Osteocyte (in vitro differentiated cells): Measurements from ENCODE around the gene WDR4. TPM values are rescaled to one million over a fixed set of nuclear protein-coding genes. Genes with fewer than 3 reads are reported as not detected.
A peak's percentile ranks its signal among the peaks of the same experiment; 100 is the strongest.

ENCODE experiments used
- DNase-seq: peaks from one replicate; pipeline ENCODE4 v3.0.0; 2021; ENCODE audit warnings: mixed read lengths; ENCODE audit not compliant: unreplicated experiment; ENCODE audit errors: extremely low spot score
- H3K27ac Mint-ChIP-seq: one replicate; pipeline ENCODE4 v1.8.0; 2021; ENCODE audit warnings: mild to moderate bottlenecking, mixed read lengths; ENCODE audit not compliant: unreplicated experiment
- H3K27me3 Mint-ChIP-seq: one replicate; pipeline ENCODE4 v1.8.0; 2021; ENCODE audit warnings: mixed read lengths; ENCODE audit not compliant: unreplicated experiment
- H3K36me3 Mint-ChIP-seq: one replicate; pipeline ENCODE4 v1.8.0; 2021; ENCODE audit warnings: mixed read lengths; ENCODE audit not compliant: unreplicated experiment
- H3K4me1 Mint-ChIP-seq: one replicate; pipeline ENCODE4 v1.8.0; 2021; ENCODE audit warnings: mixed read lengths; ENCODE audit not compliant: unreplicated experiment
- H3K4me3 Mint-ChIP-seq: one replicate; pipeline ENCODE4 v1.8.0; 2021; ENCODE audit warnings: mild to moderate bottlenecking, moderate library complexity, mixed read lengths; ENCODE audit not compliant: unreplicated experiment
- H3K9me3 Mint-ChIP-seq: one replicate; pipeline ENCODE4 v1.8.0; 2021; ENCODE audit warnings: mixed read lengths; ENCODE audit not compliant: unreplicated experiment
- total RNA-seq: library from RNA; stranded (reverse); gene quantifications from 2 replicates; pipeline ENCODE4 v1.2.1, GENCODE V29; 2021
- TF ChIP-seq, protein P1 (sequence below): fragments of 200-600 bp; sonication (generic); IDR thresholded peaks from 2 replicates; pipeline ENCODE4 v1.5.0; 2021; ENCODE audit warnings: antibody characterized with exemption, mild to moderate bottlenecking, moderate library complexity

WDR4 gene
- total RNA-seq, 1 donor from 2014 or later: 15.7 TPM

DNA sequence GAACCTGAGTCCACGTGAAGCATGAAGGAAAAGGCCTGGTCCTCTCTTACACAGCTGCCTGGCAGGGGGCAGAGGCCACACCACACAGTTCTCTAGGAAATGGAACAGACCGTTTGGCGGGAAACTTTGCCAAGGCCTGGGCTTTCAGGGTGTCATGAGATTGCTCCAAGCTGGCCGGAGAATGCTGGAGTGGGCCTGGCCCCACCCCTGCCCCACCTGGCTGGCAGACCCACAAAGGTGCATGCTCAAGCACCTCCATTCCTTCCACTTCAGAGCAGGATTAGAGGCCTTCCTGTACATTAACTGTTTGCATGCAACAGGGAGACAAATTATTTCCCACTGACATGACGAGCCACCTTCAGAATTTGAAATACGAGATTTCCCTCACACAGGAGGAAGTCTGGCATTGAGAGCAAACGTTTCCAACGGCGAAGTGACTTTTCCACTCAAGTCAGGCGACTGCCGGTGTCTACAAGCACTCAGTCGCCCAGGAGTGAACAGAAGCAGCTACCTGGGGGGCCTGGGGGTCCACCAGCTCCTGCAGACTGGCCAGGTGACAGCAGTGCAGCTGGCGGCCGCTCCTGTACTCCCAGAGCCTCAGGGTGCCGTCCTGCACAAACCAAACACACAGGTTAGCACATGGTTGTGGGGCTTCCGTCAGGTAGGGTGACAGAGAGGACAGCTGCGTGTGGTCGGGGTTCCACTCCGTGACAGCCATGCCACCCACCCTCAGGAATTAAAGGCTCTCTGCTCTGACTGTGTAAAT lies 24.0 kb downstream of the WDR4 start:
- H3K4me1 Mint-ChIP-seq: no peaks in the 10 kb centered on the region
- no peaks in the 10 kb centered on the region for H3K9me3 Mint-ChIP-seq
- no peak overlapping the region for H3K27ac Mint-ChIP-seq
- H3K27me3 Mint-ChIP-seq: no peaks in the 10 kb centered on the region
- H3K36me3 Mint-ChIP-seq: peaks cover 29% of the 10 kb centered on the region
- DNase-seq: no peak
- no peak overlapping the region for H3K4me3 Mint-ChIP-seq
- TF ChIP-seq, protein P1, sequence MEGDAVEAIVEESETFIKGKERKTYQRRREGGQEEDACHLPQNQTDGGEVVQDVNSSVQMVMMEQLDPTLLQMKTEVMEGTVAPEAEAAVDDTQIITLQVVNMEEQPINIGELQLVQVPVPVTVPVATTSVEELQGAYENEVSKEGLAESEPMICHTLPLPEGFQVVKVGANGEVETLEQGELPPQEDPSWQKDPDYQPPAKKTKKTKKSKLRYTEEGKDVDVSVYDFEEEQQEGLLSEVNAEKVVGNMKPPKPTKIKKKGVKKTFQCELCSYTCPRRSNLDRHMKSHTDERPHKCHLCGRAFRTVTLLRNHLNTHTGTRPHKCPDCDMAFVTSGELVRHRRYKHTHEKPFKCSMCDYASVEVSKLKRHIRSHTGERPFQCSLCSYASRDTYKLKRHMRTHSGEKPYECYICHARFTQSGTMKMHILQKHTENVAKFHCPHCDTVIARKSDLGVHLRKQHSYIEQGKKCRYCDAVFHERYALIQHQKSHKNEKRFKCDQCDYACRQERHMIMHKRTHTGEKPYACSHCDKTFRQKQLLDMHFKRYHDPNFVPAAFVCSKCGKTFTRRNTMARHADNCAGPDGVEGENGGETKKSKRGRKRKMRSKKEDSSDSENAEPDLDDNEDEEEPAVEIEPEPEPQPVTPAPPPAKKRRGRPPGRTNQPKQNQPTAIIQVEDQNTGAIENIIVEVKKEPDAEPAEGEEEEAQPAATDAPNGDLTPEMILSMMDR: no peak

DNA sequence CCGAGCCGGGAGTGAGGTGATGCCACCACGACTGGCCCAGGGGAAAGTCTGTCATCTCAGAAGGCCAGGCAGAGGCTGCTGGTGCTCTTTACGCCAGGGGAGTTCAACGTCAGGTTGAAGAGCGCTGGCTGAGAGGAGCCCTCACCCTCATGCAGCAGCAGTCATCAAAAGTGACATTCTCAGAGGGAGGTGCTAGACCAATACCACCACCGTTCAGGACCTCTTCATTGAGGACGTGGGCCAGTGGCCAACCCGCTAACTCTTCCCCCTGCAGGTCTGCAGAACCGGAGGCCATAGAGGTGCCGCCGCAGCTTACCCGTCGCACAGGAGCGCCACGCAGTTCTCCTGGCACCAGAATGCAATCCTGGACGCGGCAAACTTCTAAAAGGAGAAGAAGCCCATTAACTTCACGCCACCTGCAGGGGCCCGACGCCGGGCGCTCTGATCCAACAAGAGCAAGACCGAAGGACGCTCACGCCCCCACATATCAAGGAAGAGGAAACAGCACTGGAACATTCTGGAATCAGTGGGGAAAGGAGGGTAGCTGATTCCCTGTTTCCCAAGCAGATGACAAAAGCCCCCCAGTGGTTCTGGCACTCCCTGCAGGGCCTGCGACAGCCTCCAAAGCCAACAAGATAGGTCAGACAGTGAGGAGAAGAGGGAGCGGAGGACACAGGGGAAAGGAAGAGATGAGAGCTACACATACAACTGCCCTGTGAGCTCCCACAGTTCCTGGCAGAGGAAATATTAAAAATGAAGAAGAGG lies 24.9 kb downstream of the WDR4 start:
- Mint-ChIP-seq H3K27me3 (no peaks in the 10 kb centered on the region), H3K27ac (no peak overlapping the region), H3K4me3 (no peak overlapping the region), H3K4me1 (no peaks in the 10 kb centered on the region), H3K36me3 (peaks cover 28% of the 10 kb centered on the region), H3K9me3 (no peaks in the 10 kb centered on the region)
- TF ChIP-seq, protein P1: no peak
- no peak for DNase-seq

DNA sequence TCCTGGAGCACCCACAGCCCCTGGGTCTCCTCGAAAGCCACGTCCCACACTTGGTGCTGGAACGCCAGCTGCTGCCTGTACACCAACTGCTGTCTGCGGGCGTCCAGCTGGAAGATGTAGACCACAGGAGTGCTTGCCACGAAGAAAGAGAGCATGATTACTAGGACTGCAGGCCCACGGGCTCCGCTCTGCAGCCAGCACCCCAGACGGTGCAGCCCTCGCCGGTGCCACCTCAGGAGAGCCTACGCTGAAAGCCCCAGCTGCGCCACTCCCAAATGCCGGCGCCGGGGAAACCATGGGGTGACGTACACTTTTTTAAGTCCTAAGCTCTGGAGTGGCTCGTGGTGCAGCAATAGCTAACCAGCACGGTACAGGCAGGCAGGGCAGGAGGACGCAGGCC lies 25.7 kb downstream of the WDR4 start:
- peak; percentile 81 for DNase-seq
- TF ChIP-seq, protein P1: no peak
- H3K36me3 Mint-ChIP-seq: peaks cover 30% of the 10 kb centered on the region

DNA sequence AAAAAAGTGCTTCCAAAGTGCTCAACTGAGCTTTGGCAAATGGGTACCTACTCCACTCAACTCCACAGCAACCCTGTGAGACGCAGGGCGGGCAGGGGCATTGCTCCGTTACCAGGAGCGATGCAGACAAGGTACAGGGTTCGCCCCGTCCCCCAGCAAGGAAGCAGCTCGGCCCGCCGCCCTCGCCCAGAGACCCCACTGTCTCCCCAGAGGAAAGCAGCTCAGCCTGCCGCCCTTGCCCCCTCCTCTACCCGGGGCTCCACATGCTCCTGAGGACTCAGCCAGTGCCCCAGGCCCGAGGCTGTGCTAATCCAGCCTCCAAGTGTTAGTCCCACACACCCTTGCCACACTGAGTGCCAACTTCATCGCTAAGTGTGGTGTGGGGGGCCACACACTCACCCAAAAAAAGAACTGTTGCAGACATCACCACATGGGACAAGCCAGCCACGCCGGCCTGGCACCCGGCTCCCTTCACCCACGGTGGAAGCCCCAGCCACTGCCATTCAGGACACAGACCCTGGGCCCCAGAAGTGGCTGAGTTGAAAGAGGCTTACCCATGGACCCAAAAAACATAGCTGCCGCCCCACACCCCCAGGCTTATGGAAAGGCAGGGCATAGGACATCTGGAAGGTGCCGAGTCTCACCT lies 26.3 kb downstream of the WDR4 start:
- TF ChIP-seq, protein P1: no peak
- peaks cover 30% of the 10 kb centered on the region for H3K36me3 Mint-ChIP-seq
- H3K4me1 Mint-ChIP-seq: no peaks in the 10 kb centered on the region
- H3K9me3 Mint-ChIP-seq: no peaks in the 10 kb centered on the region
- H3K27me3 Mint-ChIP-seq: no peaks in the 10 kb centered on the region
- no peak overlapping the region for H3K4me3 Mint-ChIP-seq
- H3K27ac Mint-ChIP-seq: no peak overlapping the region
- peak; percentile 84 for DNase-seq

More for the DNA sequence above, 25.7 kb downstream of the WDR4 start:
- no peaks in the 10 kb centered on the region for H3K4me1 Mint-ChIP-seq
- no peak overlapping the region for H3K27ac Mint-ChIP-seq
- H3K27me3 Mint-ChIP-seq: no peaks in the 10 kb centered on the region
- no peaks in the 10 kb centered on the region for H3K9me3 Mint-ChIP-seq
- H3K4me3 Mint-ChIP-seq: no peak overlapping the region
